HepG2 (cell line): ENCODE data around the gene ARVCF. TPM values are rescaled to one million over a fixed set of nuclear protein-coding genes. Genes with fewer than 3 reads are reported as not detected.

Experiments used
- ETV5 ChIP-seq: IDR thresholded peaks from 2 replicates; pipeline ENCODE4 v1.6.1; 2018; ENCODE audit warnings: missing biosample characterization, missing genetic modification reagents, inconsistent platforms, borderline replicate concordance
- FOXK1 ChIP-seq: sonication (generic); formaldehyde crosslinking; IDR thresholded peaks from 2 replicates; pipeline ENCODE4 v1.4.0; 2020; ENCODE audit warnings: low read depth, missing genetic modification reagents, borderline replicate concordance
- GATAD2A ChIP-seq: IDR thresholded peaks from 2 replicates; pipeline ENCODE4 v1.6.1; 2016
- JUN ChIP-seq: sonication (generic); formaldehyde crosslinking; IDR thresholded peaks from 2 replicates; pipeline ENCODE4 v1.4.0; 2020; ENCODE audit warnings: mild to moderate bottlenecking, missing genetic modification reagents
- POLR2AphosphoS2 ChIP-seq: IDR thresholded peaks from 2 replicates; pipeline ENCODE4 v1.6.1; 2011; ENCODE audit warnings: low read depth, low read length, improper control_type of control experiment
- POLR2G ChIP-seq: fragments of 200-400 bp; formaldehyde crosslinking; IDR thresholded peaks from 2 replicates; pipeline ENCODE4 v1.6.1; 2018; ENCODE audit warnings: mild to moderate bottlenecking, low read depth, low read length, moderate library complexity
- ZNF709 ChIP-seq: sonication (generic); formaldehyde crosslinking; IDR thresholded peaks from 2 replicates; pipeline ENCODE4 v1.5.0; 2020; ENCODE audit warnings: mild to moderate bottlenecking, missing genetic modification reagents
- ZNF879 ChIP-seq: sonication (generic); formaldehyde crosslinking; IDR thresholded peaks from 2 replicates; pipeline ENCODE4 v1.8.1; 2023; ENCODE audit warnings: missing genetic modification reagents
- polyA plus RNA-seq, 8 experiments: library from polyadenylated mRNA; depleted of rRNA in 3 of 8; stranded (reverse) in 7 of 8; unstranded in 1 of 8; fragments of >200 nt; fragmentation: Illumina TruSeq in 4 of 8; extraction: Trizol in 4 of 8; gene quantifications; 2 replicates each; pipeline versions ENCODE4 v1.2.1 to v1.2.3, GENCODE V29; 2011 to 2016; ENCODE audit warnings: low read depth in 4 of 8, missing spikeins in 1 of 8, mixed read lengths in 1 of 8; ENCODE audit not compliant: insufficient read depth in 1 of 8
- total RNA-seq, 5 experiments: library from RNA; depleted of rRNA; stranded (reverse); fragments of >200 nt; fragmentation: Illumina TruSeq; extraction: Trizol; gene quantifications; 2 replicates each; pipeline ENCODE4 v1.2.3, GENCODE V29; 2016; ENCODE audit warnings: low read depth in 1 of 5
- TF ChIP-seq, protein P1 (sequence below): sonication (generic); formaldehyde crosslinking; IDR thresholded peaks from 2 replicates; pipeline ENCODE4 v1.9.0; 2022; ENCODE audit warnings: missing genetic modification reagents, mild to moderate bottlenecking, borderline replicate concordance
- TF ChIP-seq, protein P2 (sequence below): IDR thresholded peaks from 2 replicates; pipeline ENCODE4 v1.6.1; 2018; ENCODE audit warnings: missing genetic modification reagents
- TF ChIP-seq, protein P3 (sequence below): sonication (generic); formaldehyde crosslinking; IDR thresholded peaks from 2 replicates; pipeline ENCODE4 v1.4.0; 2020; ENCODE audit warnings: mild to moderate bottlenecking, missing genetic modification reagents
- TF ChIP-seq, protein P4 (sequence below): sonication (generic); formaldehyde crosslinking; IDR thresholded peaks from 2 replicates; pipeline ENCODE4 v1.4.0; 2020; ENCODE audit warnings: missing genetic modification reagents
- TF ChIP-seq, protein P5 (sequence below): sonication (generic); formaldehyde crosslinking; IDR thresholded peaks from 2 replicates; pipeline ENCODE4; 2020; ENCODE audit warnings: missing genetic modification reagents, mild to moderate bottlenecking, borderline replicate concordance
- TF ChIP-seq, protein P6 (sequence below): IDR thresholded peaks from 2 replicates; pipeline ENCODE4 v1.6.1; 2016; ENCODE audit warnings: missing genetic modification reagents, missing compliant biosample characterization
- TF ChIP-seq, protein P7 (sequence below), 2 experiments: sonication (generic) in 1 of 2; formaldehyde crosslinking in 1 of 2; IDR thresholded peaks; 2 replicates each; pipeline versions ENCODE4 v1.4.0 to v1.6.1; 2018 to 2020; ENCODE audit warnings: missing genetic modification reagents in 2 of 2, borderline replicate concordance in 1 of 2, low read depth in 1 of 2, mild to moderate bottlenecking in 1 of 2, missing biosample characterization in 1 of 2

The ARVCF gene
- total and polyA plus RNA-seq, 2 of the 13 experiments (the other 11 are each of a cell fraction or from before 2014, with no cell fraction given) = 16.4 to 17.7 TPM

DNA sequence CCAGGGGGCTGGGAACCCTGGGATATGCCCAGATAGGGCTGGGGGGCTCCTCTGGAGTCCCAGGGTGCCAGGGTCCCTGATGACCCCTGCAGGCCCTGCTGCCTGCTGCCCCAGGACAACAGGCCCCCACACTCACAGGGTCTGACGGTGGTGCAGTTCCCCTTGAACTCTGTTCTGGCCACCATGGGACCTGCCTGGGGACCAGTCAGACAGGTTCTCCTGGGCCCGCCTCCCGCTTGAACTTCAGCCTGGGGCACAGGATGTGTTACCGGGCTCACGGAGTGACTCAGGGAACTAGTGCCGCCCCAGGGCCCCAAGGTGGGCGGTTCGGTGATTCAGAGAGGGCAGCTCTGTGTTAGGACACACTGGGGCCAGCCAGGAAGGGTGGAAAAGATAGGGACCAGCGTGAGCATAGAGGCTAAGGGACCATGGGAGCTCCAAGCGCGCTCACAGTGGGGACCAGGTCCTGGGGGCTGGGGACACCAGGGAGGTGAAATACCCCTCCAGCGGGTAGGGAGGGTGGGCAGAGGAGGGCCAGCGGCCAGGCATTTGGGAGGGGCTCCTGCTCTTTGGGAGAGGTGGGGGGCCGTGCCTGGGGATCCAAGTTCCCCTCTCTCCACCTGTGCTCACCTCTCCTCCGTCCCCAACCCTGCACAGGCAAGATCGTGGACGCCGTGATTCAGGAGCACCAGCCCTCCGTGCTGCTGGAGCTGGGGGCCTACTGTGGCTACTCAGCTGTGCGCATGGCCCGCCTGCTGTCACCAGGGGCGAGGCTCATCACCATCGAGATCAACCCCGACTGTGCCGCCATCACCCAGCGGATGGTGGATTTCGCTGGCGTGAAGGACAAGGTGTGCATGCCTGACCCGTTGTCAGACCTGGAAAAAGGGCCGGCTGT is 53.5 kb downstream of the ARVCF start (continued):
- TF ChIP-seq, protein P1, sequence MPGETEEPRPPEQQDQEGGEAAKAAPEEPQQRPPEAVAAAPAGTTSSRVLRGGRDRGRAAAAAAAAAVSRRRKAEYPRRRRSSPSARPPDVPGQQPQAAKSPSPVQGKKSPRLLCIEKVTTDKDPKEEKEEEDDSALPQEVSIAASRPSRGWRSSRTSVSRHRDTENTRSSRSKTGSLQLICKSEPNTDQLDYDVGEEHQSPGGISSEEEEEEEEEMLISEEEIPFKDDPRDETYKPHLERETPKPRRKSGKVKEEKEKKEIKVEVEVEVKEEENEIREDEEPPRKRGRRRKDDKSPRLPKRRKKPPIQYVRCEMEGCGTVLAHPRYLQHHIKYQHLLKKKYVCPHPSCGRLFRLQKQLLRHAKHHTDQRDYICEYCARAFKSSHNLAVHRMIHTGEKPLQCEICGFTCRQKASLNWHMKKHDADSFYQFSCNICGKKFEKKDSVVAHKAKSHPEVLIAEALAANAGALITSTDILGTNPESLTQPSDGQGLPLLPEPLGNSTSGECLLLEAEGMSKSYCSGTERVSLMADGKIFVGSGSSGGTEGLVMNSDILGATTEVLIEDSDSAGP (CRISPR knock-in tag) = peak; percentile 54; the same call in 1 of the 2 replicates
- TF ChIP-seq, protein P2, sequence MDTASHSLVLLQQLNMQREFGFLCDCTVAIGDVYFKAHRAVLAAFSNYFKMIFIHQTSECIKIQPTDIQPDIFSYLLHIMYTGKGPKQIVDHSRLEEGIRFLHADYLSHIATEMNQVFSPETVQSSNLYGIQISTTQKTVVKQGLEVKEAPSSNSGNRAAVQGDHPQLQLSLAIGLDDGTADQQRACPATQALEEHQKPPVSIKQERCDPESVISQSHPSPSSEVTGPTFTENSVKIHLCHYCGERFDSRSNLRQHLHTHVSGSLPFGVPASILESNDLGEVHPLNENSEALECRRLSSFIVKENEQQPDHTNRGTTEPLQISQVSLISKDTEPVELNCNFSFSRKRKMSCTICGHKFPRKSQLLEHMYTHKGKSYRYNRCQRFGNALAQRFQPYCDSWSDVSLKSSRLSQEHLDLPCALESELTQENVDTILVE (CRISPR knock-in tag) = 0 out of 2 replicates have a peak, but pooled peaks have one; percentile 44
- TF ChIP-seq, protein P3, sequence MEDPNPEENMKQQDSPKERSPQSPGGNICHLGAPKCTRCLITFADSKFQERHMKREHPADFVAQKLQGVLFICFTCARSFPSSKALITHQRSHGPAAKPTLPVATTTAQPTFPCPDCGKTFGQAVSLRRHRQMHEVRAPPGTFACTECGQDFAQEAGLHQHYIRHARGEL = no peak
- TF ChIP-seq POLR2G (peak; percentile 72), ZNF879 (CRISPR knock-in tag) (0 out of 2 replicates have a peak, but pooled peaks have one; percentile 51), ZNF709 (0 out of 2 replicates have a peak, but pooled peaks have one; percentile 7), JUN (0 out of 2 replicates have a peak, but pooled peaks have one; percentile 20), ETV5 (CRISPR knock-in tag) (peak; percentile 89), POLR2AphosphoS2 (peak; percentile 22; the same call in 1 of the 2 replicates), GATAD2A (CRISPR knock-in tag) (peak; percentile 84), FOXK1 (CRISPR knock-in tag) (peak; percentile 33; the same call in 1 of the 2 replicates)
- TF ChIP-seq, protein P4, sequence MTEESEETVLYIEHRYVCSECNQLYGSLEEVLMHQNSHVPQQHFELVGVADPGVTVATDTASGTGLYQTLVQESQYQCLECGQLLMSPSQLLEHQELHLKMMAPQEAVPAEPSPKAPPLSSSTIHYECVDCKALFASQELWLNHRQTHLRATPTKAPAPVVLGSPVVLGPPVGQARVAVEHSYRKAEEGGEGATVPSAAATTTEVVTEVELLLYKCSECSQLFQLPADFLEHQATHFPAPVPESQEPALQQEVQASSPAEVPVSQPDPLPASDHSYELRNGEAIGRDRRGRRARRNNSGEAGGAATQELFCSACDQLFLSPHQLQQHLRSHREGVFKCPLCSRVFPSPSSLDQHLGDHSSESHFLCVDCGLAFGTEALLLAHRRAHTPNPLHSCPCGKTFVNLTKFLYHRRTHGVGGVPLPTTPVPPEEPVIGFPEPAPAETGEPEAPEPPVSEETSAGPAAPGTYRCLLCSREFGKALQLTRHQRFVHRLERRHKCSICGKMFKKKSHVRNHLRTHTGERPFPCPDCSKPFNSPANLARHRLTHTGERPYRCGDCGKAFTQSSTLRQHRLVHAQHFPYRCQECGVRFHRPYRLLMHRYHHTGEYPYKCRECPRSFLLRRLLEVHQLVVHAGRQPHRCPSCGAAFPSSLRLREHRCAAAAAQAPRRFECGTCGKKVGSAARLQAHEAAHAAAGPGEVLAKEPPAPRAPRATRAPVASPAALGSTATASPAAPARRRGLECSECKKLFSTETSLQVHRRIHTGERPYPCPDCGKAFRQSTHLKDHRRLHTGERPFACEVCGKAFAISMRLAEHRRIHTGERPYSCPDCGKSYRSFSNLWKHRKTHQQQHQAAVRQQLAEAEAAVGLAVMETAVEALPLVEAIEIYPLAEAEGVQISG = peak; percentile 57; the same call in 1 of the 2 replicates
- TF ChIP-seq, protein P5, sequence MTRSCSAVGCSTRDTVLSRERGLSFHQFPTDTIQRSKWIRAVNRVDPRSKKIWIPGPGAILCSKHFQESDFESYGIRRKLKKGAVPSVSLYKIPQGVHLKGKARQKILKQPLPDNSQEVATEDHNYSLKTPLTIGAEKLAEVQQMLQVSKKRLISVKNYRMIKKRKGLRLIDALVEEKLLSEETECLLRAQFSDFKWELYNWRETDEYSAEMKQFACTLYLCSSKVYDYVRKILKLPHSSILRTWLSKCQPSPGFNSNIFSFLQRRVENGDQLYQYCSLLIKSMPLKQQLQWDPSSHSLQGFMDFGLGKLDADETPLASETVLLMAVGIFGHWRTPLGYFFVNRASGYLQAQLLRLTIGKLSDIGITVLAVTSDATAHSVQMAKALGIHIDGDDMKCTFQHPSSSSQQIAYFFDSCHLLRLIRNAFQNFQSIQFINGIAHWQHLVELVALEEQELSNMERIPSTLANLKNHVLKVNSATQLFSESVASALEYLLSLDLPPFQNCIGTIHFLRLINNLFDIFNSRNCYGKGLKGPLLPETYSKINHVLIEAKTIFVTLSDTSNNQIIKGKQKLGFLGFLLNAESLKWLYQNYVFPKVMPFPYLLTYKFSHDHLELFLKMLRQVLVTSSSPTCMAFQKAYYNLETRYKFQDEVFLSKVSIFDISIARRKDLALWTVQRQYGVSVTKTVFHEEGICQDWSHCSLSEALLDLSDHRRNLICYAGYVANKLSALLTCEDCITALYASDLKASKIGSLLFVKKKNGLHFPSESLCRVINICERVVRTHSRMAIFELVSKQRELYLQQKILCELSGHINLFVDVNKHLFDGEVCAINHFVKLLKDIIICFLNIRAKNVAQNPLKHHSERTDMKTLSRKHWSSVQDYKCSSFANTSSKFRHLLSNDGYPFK (CRISPR knock-in tag) = 0 out of 2 replicates have a peak, but pooled peaks have one; percentile 18
- TF ChIP-seq, protein P6, sequence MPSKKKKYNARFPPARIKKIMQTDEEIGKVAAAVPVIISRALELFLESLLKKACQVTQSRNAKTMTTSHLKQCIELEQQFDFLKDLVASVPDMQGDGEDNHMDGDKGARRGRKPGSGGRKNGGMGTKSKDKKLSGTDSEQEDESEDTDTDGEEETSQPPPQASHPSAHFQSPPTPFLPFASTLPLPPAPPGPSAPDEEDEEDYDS (CRISPR knock-in tag) = peak; percentile 61
- TF ChIP-seq, protein P7, sequence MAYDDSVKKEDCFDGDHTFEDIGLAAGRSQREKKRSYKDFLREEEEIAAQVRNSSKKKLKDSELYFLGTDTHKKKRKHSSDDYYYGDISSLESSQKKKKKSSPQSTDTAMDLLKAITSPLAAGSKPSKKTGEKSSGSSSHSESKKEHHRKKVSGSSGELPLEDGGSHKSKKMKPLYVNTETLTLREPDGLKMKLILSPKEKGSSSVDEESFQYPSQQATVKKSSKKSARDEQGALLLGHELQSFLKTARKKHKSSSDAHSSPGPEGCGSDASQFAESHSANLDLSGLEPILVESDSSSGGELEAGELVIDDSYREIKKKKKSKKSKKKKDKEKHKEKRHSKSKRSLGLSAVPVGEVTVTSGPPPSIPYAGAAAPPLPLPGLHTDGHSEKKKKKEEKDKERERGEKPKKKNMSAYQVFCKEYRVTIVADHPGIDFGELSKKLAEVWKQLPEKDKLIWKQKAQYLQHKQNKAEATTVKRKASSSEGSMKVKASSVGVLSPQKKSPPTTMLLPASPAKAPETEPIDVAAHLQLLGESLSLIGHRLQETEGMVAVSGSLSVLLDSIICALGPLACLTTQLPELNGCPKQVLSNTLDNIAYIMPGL (CRISPR knock-in tag; IDR thresholded peaks at IDR 0.05; ENCODE audit: borderline replicate concordance in 1 of 2, low read depth in 1 of 2) = peak in 1 of 2 experiments; percentile 43; a peak in 1 of 4 replicates
